Activated CD4-positive, alpha-beta T cell treated with anti-CD3 and anti-CD28 coated beads, Interleukin-2, amount 50 U/mL, for 16 hours (primary cell): Measurements from ENCODE around the gene CIRBP.
"Not testable (repeated sequence)": the region's sequence is repeated elsewhere in the genome, so short reads cannot be mapped to it uniquely, and the experiment has no call there.

Source experiments
- DNase-seq: peaks from one replicate; pipeline ENCODE4 v3.0.0-alpha.2; 2020

CIRBP gene

GRCh38 chr19:1295169-1296012 is 26.3 kb downstream of the CIRBP start:
- DNase-seq: peak; percentile 49

GRCh38 chr19:1296078-1296477 is 26.9 kb downstream of the CIRBP start:
- DNase-seq: no peak

- no peak for DNase-seq
Observed at GRCh38 chr19:1296575-1297271, 27.6 kb downstream of the CIRBP start.

GRCh38 chr19:1298235-1298634 is 29.1 kb downstream of the CIRBP start:
- no peak for DNase-seq

- DNase-seq: no peak
Observed at GRCh38 chr19:1299801-1300200, 30.7 kb downstream of the CIRBP start.

- no peak for DNase-seq
Observed at GRCh38 chr19:1300744-1301490, 31.8 kb downstream of the CIRBP start.

- no peak for DNase-seq
Observed at GRCh38 chr19:1302533-1303239, 33.6 kb downstream of the CIRBP start.

- DNase-seq: no peak
Observed at GRCh38 chr19:1304197-1304924, 35.2 kb downstream of the CIRBP start.

- not testable (repeated sequence) for DNase-seq
Observed at GRCh38 chr19:1305354-1305753, 36.2 kb downstream of the CIRBP start.

- no peak for DNase-seq
Observed at GRCh38 chr19:1307320-1307719, 38.2 kb downstream of the CIRBP start.

GRCh38 chr19:1307755-1308303 is 38.7 kb downstream of the CIRBP start:
- no peak for DNase-seq

GRCh38 chr19:1308718-1309117 is 39.6 kb downstream of the CIRBP start:
- DNase-seq: no peak

- no peak for DNase-seq
Observed at GRCh38 chr19:1309977-1310852, 41.1 kb downstream of the CIRBP start.

GRCh38 chr19:1310853-1311180 is 41.7 kb downstream of the CIRBP start:
- no peak for DNase-seq

- DNase-seq: no peak
Observed at GRCh38 chr19:1311543-1312091, 42.5 kb downstream of the CIRBP start.

- no peak for DNase-seq
Observed at GRCh38 chr19:1312767-1313694, 43.9 kb downstream of the CIRBP start.

- DNase-seq: no peak
Observed at GRCh38 chr19:1313695-1314613, 44.8 kb downstream of the CIRBP start.

GRCh38 chr19:1315470-1316166 is 46.5 kb downstream of the CIRBP start:
- peak; percentile 8 for DNase-seq
